Stomach (tissue), 9 donors: Measurements from ENCODE around the gene LALBA. TPM values are rescaled to one million over a fixed set of nuclear protein-coding genes. Genes with fewer than 3 reads are reported as not detected.
"Not testable (repeated sequence)": the region's sequence is repeated elsewhere in the genome, so short reads cannot be mapped to it uniquely, and the experiment has no call there.

Experiments used
- DNase-seq, 2 donors: peaks; one replicate each; pipeline versions ENCODE4 v3.0.0 to v3.0.0-alpha.2; 2013 to 2019
- H3K27ac ChIP-seq, 5 donors: fragments of 200-600 bp in 4 of 5; sonication (generic) in 4 of 5; one replicate each; pipeline ENCODE4 v1.5.1; 2013 to 2019; ENCODE audit warnings: mild to moderate bottlenecking in 1 of 5, moderate library complexity in 1 of 5
- H3K27me3 ChIP-seq, 3 donors: fragments of 200-600 bp; sonication (generic); one replicate each; pipeline ENCODE4 v1.5.1; 2017 to 2019; ENCODE audit warnings: mixed run types in 1 of 3
- H3K36me3 ChIP-seq, 4 donors: fragments of 200-600 bp; sonication (generic); 1 replicate in 3 of 4; 2 replicates in 1 of 4; pipeline ENCODE4 v1.5.1; 2016 to 2019
- H3K4me1 ChIP-seq, 4 donors: fragments of 200-600 bp; sonication (generic); one replicate each; pipeline ENCODE4 v1.5.1; 2016 to 2019
- H3K4me3 ChIP-seq, 4 donors: fragments of 200-600 bp; sonication (generic) in 3 of 4; one replicate each; pipeline ENCODE4 v1.5.1; 2016 to 2019; ENCODE audit warnings: mild to moderate bottlenecking in 1 of 4
- H3K9me3 ChIP-seq, 4 donors: fragments of 200-600 bp; sonication (generic); one replicate each; pipeline ENCODE4 v1.5.1; 2016 to 2019
- EP300 ChIP-seq: sonication (generic); formaldehyde crosslinking; IDR thresholded peaks from one replicate; pipeline ENCODE4 v1.6.1; 2017; ENCODE audit warnings: antibody characterized with exemption
- POLR2A ChIP-seq, 4 donors: fragments of 450-650 bp; IDR thresholded peaks; one replicate each; pipeline ENCODE4 v1.6.1; 2016; ENCODE audit warnings: antibody characterized with exemption in 4 of 4, control low read depth in 2 of 4, mild to moderate bottlenecking in 1 of 4, moderate library complexity in 1 of 4
- POLR2AphosphoS5 ChIP-seq, 3 donors: sonication (generic); formaldehyde crosslinking; IDR thresholded peaks; one replicate each; pipeline ENCODE4 v1.6.1; 2016; ENCODE audit warnings: antibody characterized with exemption in 3 of 3
- WGBS, 5 donors: extraction: QIAGEN DNeasy Blood & Tissue Kit in 3 of 5; methylation state at CpG; one replicate each; pipeline versions ENCODE4 v1.1.5 to v1.1.7; 2013 to 2018; 5-methylcytosine and 5-hydroxymethylcytosine counted together
- intact Hi-C: fragments of 100-400 bp; cut with DNase I; formaldehyde crosslinking; loops from one replicate; pipeline ENCODE4 v1.15.1; 2023; ENCODE audit warnings: low total_unique reads
- polyA plus RNA-seq, 3 donors: library from polyadenylated mRNA; stranded (reverse); fragments of 200-250 nt; gene quantifications; one replicate each; pipeline ENCODE4 v1.2.3, GENCODE V29; 2013
- total RNA-seq, 5 donors: library from RNA; depleted of rRNA; stranded (reverse); fragments of >200 nt; gene quantifications; one replicate each; pipeline versions ENCODE4 v1.1.0 to v1.2.3, GENCODE V29; 2014 to 2016
- TF ChIP-seq, protein P1 (sequence below), 7 experiments: fragments of 450-650 bp in 4 of 7; fragments of 200-600 bp in 3 of 7; sonication (generic) in 3 of 7; IDR thresholded peaks; one replicate each; pipeline ENCODE4 v1.5.1; 2016 to 2019; ENCODE audit warnings: antibody characterized with exemption in 7 of 7, control low read depth in 2 of 7, mild to moderate bottlenecking in 1 of 7
- donor health status: healthy with polysubstance abuse.
- donor health status: Bipolar disorder and iron deficiency.
- donor health status: healthy.

The LALBA gene
- total and polyA plus RNA-seq, 8 donors: not detected

DNA sequence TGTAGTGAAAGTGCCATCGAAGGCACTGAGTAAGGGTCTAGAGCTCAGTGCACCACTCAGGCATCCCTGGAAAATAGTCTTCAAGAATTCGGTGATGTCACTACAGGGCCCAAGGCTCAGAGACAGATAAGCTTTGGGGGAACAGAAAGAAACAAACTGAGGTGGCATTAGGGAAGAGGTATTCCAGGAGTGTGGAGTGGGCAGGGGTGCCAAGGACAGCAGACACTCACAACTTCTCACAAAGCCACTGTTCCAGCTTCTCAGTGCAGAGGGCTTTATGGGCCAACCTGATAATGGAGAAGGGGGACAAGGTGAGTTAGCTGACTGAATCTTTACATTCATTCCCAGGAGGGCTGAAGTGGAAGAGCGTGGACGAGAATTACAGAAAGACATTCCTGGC is 2.1 kb downstream of the LALBA start:
- TF ChIP-seq EP300: no peak
- TF ChIP-seq POLR2A (IDR thresholded peaks at IDR 0.05): no peak
- TF ChIP-seq, protein P1, sequence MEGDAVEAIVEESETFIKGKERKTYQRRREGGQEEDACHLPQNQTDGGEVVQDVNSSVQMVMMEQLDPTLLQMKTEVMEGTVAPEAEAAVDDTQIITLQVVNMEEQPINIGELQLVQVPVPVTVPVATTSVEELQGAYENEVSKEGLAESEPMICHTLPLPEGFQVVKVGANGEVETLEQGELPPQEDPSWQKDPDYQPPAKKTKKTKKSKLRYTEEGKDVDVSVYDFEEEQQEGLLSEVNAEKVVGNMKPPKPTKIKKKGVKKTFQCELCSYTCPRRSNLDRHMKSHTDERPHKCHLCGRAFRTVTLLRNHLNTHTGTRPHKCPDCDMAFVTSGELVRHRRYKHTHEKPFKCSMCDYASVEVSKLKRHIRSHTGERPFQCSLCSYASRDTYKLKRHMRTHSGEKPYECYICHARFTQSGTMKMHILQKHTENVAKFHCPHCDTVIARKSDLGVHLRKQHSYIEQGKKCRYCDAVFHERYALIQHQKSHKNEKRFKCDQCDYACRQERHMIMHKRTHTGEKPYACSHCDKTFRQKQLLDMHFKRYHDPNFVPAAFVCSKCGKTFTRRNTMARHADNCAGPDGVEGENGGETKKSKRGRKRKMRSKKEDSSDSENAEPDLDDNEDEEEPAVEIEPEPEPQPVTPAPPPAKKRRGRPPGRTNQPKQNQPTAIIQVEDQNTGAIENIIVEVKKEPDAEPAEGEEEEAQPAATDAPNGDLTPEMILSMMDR (IDR thresholded peaks at IDR 0.05): no peak
- no peak for TF ChIP-seq POLR2AphosphoS5 (IDR thresholded peaks at IDR 0.05)
- Histone ChIP-seq H3K4me3 (no peak overlapping the region), H3K9me3 (no peaks in the 10 kb centered on the region), H3K36me3 (no peaks in the 10 kb centered on the region), H3K4me1 (no peaks in the 10 kb centered on the region), H3K27me3 (peaks cover 0 to 4% (median 4%) of the 10 kb centered on the region in 3 donors), H3K27ac (no peak overlapping the region)
- DNase-seq: no peak
- WGBS, 5 donors: 82 to 91% (median 88%) methylated on average over 4 of the region's 4 CpGs
- intact Hi-C loops: no loop called here

GRCh38 chr12:48557919-48558318 is 11.9 kb downstream of the LALBA start:
- Histone ChIP-seq H3K9me3 (no peaks in the 10 kb centered on the region), H3K4me3 (no peak overlapping the region), H3K36me3 (no peaks in the 10 kb centered on the region), H3K27ac (no peak overlapping the region), H3K4me1 (no peaks in the 10 kb centered on the region), H3K27me3 (peaks cover 0 to 15% (median under 1%) of the 10 kb centered on the region in 3 donors)
- WGBS, 5 donors: 82 to 92% (median 87%) methylated on average over 4 of the region's 4 CpGs
- TF ChIP-seq POLR2AphosphoS5 (IDR thresholded peaks at IDR 0.05) (no peak), EP300 (no peak), POLR2A (IDR thresholded peaks at IDR 0.05) (no peak)
- TF ChIP-seq, protein P1 (IDR thresholded peaks at IDR 0.05): no peak
- intact Hi-C loops: no loop called here
- no peak for DNase-seq

GRCh38 chr12:48556631-48557030 is 13.2 kb downstream of the LALBA start:
- intact Hi-C loops: no loop called here
- Histone ChIP-seq H3K9me3 (no peaks in the 10 kb centered on the region), H3K27me3 (peaks cover 0 to 10% (median 0%) of the 10 kb centered on the region in 3 donors), H3K36me3 (no peaks in the 10 kb centered on the region), H3K4me1 (no peaks in the 10 kb centered on the region), H3K4me3 (no peak overlapping the region), H3K27ac (no peak overlapping the region)
- no peak for TF ChIP-seq POLR2A (IDR thresholded peaks at IDR 0.05)
- no peak for TF ChIP-seq POLR2AphosphoS5 (IDR thresholded peaks at IDR 0.05)
- TF ChIP-seq EP300: no peak
- TF ChIP-seq, protein P1 (IDR thresholded peaks at IDR 0.05): no peak
- no peak for DNase-seq
- WGBS, 5 donors: 66 to 75% (median 68%) methylated on average over 6 of the region's 6 CpGs

GRCh38 chr12:48553666-48554343 is 16.0 kb downstream of the LALBA start:
- Histone ChIP-seq H3K27me3 (peaks cover 0 to 10% (median 0%) of the 10 kb centered on the region in 3 donors), H3K4me3 (peak overlapping the region in 1 of 4 donors; percentile 12)
- H3K27ac ChIP-seq, H3K4me1 ChIP-seq, H3K9me3 ChIP-seq, H3K36me3 ChIP-seq, intact Hi-C loops: not testable (repeated sequence)
- DNase-seq: peak; percentile 36 to 48
- WGBS, 5 donors: 28 to 51% (median 39%) methylated on average over 2 to 11 of the region's 11 CpGs

- H3K9me3 ChIP-seq, H3K4me3 ChIP-seq, DNase-seq, intact Hi-C loops, H3K27ac ChIP-seq, H3K36me3 ChIP-seq, H3K4me1 ChIP-seq: not testable (repeated sequence)
- 86 to 94% (median 92%) methylated on average over 11 to 13 of the region's 13 CpGs for WGBS, 5 donors
- H3K27me3 ChIP-seq: peaks cover 0 to 10% (median 0%) of the 10 kb centered on the region in 3 donors
Measured at GRCh38 chr12:48551636-48552035, 18.2 kb downstream of the LALBA start.

- DNase-seq, H3K27me3 ChIP-seq, intact Hi-C loops, H3K36me3 ChIP-seq, H3K27ac ChIP-seq, H3K4me1 ChIP-seq, H3K4me3 ChIP-seq, H3K9me3 ChIP-seq: not testable (repeated sequence)
- WGBS, 5 donors: 89 to 97% (median 90%) methylated on average over 1 to 3 of the region's 3 CpGs
Measured at GRCh38 chr12:48547012-48547411, 22.8 kb downstream of the LALBA start.
